Stomach smooth muscle (tissue), 2 donors: ENCODE measurements around the gene CFAP97D1.
A peak's percentile ranks its signal among the peaks of the same experiment; 100 is the strongest.

Source experiments
- H3K27ac ChIP-seq: one replicate; pipeline ENCODE4 v1.7.0; 2013; ENCODE audit warnings: mild to moderate bottlenecking, low read length, inconsistent platforms
- H3K27me3 ChIP-seq, 2 donors: one replicate each; pipeline ENCODE4 v1.7.0; 2013; ENCODE audit warnings: low read length in 2 of 2; ENCODE audit not compliant: insufficient read depth in 2 of 2, control insufficient read depth in 1 of 2
- H3K36me3 ChIP-seq, 2 donors: one replicate each; pipeline ENCODE4 v1.7.0; 2013; ENCODE audit warnings: low read length in 2 of 2; ENCODE audit not compliant: control insufficient read depth in 2 of 2, insufficient read depth in 2 of 2
- H3K4me1 ChIP-seq: one replicate; pipeline ENCODE4 v1.7.0; 2013; ENCODE audit warnings: low read length; ENCODE audit not compliant: control insufficient read depth, insufficient read depth
- H3K4me3 ChIP-seq, 2 donors: one replicate each; pipeline ENCODE4 v1.7.0; 2013; ENCODE audit warnings: low read length in 2 of 2
- H3K9ac ChIP-seq, 2 donors: one replicate each; pipeline ENCODE4 v1.7.0; 2013; ENCODE audit warnings: low read length in 2 of 2, mild to moderate bottlenecking in 1 of 2
- H3K9me3 ChIP-seq, 2 donors: one replicate each; pipeline ENCODE4 v1.7.0; 2013; ENCODE audit warnings: low read length in 2 of 2; ENCODE audit not compliant: control insufficient read depth in 2 of 2
- donor health status: healthy.
- donor health status: Pancreatic carcinoma.

CFAP97D1 gene

DNA sequence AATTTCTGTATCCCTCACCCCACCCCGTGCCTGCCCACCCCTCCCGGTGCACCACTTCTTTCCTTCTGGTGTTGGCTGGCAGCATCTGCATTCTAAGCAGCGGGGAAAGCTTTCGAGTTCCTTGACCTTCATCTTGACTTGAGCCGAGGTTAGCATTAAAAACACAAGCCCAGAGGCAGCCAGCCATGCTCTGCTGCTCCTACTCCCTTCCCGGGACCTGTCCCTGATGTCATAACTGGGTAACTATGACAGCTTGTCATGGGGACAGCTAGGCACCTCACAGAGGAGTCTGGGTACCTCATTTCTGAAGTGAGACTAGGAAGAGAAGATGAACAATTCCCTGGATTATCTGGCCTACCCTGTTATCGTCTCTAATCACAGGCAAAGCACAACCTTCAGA is at the start of gene CFAP97D1:
Gene CFAP97D1 (plus strand): TSS at position 301 of the 400 bp plus-strand sequence. CDS start 28 bp downstream, at position 329.
- H3K4me3 ChIP-seq = peak within 1 kb of the TSS; percentile 58 to 84
- H3K27ac ChIP-seq = peak within 1 kb of the TSS; percentile 58
- H3K27me3 ChIP-seq = no peaks in the 10 kb centered on the region
- peaks cover 24% of the 10 kb centered on the region for H3K4me1 ChIP-seq
- H3K9me3 ChIP-seq = no peaks in the 10 kb centered on the region
- peak within 1 kb of the TSS; percentile 78 to 80 for H3K9ac ChIP-seq
- H3K36me3 ChIP-seq = peaks cover 0 to 2% of the 10 kb centered on the region in 2 donors

DNA sequence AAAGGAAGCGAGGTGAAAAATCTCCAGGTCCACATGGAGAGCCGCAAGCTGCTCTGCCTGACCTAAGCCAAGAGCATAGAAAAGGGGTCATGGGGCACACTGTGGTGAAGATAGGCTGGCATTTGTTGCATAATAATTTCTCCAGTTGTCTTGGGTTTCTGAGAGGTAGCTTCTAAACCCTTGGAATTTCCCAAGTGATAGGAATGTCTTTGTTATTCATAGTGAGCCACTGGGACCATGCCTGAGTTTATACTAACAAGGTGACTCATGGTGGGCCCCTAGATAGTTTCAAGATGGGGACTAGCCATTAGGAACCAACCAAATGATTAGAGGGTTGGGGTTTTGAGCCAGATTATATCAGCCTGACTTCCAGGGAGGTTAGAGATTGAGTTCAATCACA is 47.3 kb upstream of the CFAP97D1 start:
- Histone ChIP-seq H3K4me3 (no peak overlapping the region), H3K9ac (no peak overlapping the region), H3K27ac (no peak overlapping the region), H3K9me3 (no peaks in the 10 kb centered on the region), H3K36me3 (no peaks in the 10 kb centered on the region), H3K4me1 (no peaks in the 10 kb centered on the region), H3K27me3 (no peaks in the 10 kb centered on the region)

DNA sequence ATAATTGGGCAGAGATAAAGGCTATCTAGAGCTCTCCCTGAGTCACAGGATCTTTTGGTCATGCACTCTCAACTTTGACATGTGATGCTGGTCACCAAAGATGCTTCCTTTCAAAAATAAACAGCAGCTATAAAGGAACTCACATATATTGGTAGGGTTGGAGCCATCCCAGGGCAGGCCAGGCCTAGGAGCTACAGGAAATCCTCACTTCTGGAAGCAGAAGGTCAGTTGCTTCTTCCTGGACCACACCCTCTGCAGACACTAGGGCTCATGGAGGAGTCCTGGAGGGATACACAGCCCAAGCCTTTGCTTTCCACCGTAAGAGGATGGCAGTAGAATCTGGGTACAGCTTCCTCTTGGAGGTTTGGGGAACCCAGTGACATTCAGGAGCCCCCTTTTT is 46.3 kb upstream of the CFAP97D1 start:
- H3K27ac ChIP-seq = no peak overlapping the region
- H3K4me3 ChIP-seq = no peak overlapping the region
- no peak overlapping the region for H3K9ac ChIP-seq
- no peaks in the 10 kb centered on the region for H3K9me3 ChIP-seq
- H3K4me1 ChIP-seq = no peaks in the 10 kb centered on the region
- H3K36me3 ChIP-seq = no peaks in the 10 kb centered on the region
- H3K27me3 ChIP-seq = no peaks in the 10 kb centered on the region

DNA sequence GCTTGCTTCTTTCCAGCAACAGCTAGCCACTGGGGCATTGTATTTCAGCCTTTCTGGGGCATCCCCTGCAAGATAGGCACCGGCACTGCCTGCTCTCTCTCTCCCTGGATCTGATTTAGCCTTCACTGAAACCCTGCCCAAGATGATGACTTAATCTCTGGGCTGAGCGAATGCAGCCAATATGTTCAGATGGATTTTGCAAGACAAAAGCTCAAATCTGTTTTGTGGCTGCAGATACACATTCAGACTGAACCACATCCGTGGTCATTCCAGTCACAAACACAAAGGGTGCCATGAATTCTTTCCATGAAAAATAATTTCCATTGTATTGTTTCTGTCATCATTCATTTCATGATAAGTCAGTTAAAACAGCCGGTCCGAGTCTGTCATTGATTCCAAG is 45.9 kb upstream of the CFAP97D1 start:
- Histone ChIP-seq H3K9ac (no peak overlapping the region), H3K27ac (no peak overlapping the region)

DNA sequence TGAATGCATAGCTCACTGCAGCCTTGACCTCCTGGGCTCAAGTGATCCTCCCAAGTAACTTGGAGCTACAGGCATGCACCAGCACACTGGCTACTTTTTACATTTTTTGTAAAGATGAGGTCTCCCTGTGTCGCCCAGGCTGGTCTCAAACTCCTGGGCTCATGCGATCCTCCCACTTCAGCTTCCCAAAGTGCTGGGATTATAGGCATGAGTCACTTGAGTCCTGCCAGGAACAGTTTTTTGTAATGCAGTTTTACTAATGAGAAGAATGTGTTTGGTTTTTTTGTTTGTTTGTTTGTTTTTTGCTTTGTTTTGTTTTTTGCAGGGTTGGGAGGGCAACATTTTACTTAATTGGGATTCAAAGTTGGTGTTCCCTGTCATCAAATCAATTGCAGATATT is 43.8 kb upstream of the CFAP97D1 start:
- Histone ChIP-seq H3K27me3 (peaks cover 0 to 6% of the 10 kb centered on the region in 2 donors), H3K36me3 (no peaks in the 10 kb centered on the region), H3K4me1 (no peaks in the 10 kb centered on the region), H3K4me3 (no peak overlapping the region), H3K9ac (no peak overlapping the region), H3K27ac (no peak overlapping the region), H3K9me3 (no peaks in the 10 kb centered on the region)

More for the DNA sequence above, 45.9 kb upstream of the CFAP97D1 start:
- Histone ChIP-seq H3K36me3 (no peaks in the 10 kb centered on the region), H3K4me1 (no peaks in the 10 kb centered on the region), H3K4me3 (no peak overlapping the region), H3K27me3 (peaks cover 0 to 2% of the 10 kb centered on the region in 2 donors), H3K9me3 (no peaks in the 10 kb centered on the region)

DNA sequence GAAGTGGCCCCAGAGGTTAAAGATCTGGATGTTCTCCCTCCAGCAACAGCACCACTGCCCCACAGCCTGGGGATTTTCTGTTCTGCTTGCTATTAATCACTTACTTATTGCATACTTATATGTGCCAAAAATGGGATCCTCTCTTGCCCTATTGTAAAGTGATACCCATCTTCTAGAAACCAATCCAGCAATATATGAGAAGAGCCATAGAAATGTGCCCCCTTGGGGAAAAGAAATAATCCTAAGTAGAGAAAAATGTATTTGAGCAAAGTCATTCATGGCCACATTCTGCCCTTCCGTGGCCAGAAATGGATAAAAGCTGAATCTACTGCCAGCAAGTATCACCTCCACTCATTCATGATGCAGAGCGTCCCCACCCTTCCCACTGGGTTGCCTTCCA is 42.5 kb upstream of the CFAP97D1 start:
- H3K27me3 ChIP-seq = peaks cover 0 to 6% of the 10 kb centered on the region in 2 donors
- no peaks in the 10 kb centered on the region for H3K9me3 ChIP-seq
- H3K36me3 ChIP-seq = no peaks in the 10 kb centered on the region
- no peaks in the 10 kb centered on the region for H3K4me1 ChIP-seq
- no peak overlapping the region for H3K9ac ChIP-seq
- H3K4me3 ChIP-seq = no peak overlapping the region
- H3K27ac ChIP-seq = no peak overlapping the region

DNA sequence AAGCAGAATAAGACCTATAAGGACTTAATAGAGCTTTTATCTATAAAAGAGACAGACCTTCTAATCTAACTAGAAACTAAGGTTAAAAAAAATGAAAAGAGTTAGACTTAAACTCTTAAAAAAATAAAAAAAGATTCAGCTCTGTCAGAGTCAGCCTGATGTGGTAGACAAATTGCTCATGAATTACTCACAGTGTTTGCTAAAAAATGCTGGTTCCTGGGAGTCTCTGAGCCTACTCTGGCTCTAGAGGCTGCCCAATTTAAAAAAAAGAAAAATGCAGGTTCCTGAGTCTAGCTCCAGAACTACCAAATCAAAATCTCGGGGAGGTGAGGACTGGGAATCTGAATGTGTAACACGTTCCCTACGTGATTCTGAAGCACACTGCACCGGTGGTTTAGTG is 39.7 kb upstream of the CFAP97D1 start:
- no peak overlapping the region for H3K4me3 ChIP-seq
- H3K4me1 ChIP-seq = no peaks in the 10 kb centered on the region
- H3K27me3 ChIP-seq = peaks cover 0 to 9% of the 10 kb centered on the region in 2 donors
- H3K9me3 ChIP-seq = no peaks in the 10 kb centered on the region
- no peaks in the 10 kb centered on the region for H3K36me3 ChIP-seq
- no peak overlapping the region for H3K9ac ChIP-seq
- H3K27ac ChIP-seq = no peak overlapping the region

DNA sequence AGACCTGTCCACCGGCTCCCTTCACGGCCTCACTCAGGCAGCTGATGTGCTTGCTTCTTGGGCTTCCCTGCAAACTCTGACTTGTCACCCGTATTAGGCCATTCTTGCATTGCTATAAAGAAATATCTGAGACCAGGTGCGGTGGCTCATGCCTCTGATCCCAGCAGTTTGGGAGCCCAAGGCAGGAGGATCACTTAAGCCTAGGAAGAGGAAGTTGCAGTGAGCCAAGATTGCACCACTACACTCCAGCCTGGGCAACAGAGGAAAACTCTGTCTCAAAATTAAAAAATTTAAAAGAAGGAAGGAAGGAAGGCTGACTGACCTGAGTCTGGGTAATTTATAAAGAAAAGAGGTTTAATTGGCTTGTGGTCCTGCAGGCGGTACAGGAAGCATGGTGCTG is 38.6 kb upstream of the CFAP97D1 start:
- Histone ChIP-seq H3K9me3 (no peaks in the 10 kb centered on the region), H3K36me3 (no peaks in the 10 kb centered on the region), H3K4me1 (peaks cover 4% of the 10 kb centered on the region), H3K27ac (no peak overlapping the region), H3K9ac (no peak overlapping the region), H3K27me3 (peaks cover 0 to 9% of the 10 kb centered on the region in 2 donors), H3K4me3 (no peak overlapping the region)

DNA sequence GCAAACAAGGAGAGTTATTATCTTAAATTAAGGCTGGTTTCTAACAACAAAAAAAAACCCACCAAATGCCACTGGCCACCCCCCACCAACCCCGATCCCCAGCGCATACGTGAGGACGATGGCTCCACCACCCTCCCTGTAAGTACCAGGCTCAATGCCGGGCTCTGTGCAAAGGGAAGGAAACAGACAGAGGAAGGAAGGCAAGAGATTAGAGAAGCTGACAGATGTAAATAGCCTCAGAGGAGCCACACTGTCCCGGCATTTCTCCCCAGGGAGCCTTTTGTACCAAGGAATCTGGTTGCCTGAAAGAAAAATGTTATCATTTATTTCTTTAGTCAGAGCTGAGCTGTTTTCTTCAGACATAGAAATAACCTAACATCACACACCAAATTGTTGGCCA is 34.7 kb upstream of the CFAP97D1 start:
- Histone ChIP-seq H3K36me3 (no peaks in the 10 kb centered on the region), H3K4me3 (no peak overlapping the region), H3K4me1 (peaks cover 4% of the 10 kb centered on the region), H3K27ac (no peak overlapping the region), H3K27me3 (peaks cover 5 to 14% of the 10 kb centered on the region in 2 donors), H3K9ac (no peak overlapping the region), H3K9me3 (no peaks in the 10 kb centered on the region)

DNA sequence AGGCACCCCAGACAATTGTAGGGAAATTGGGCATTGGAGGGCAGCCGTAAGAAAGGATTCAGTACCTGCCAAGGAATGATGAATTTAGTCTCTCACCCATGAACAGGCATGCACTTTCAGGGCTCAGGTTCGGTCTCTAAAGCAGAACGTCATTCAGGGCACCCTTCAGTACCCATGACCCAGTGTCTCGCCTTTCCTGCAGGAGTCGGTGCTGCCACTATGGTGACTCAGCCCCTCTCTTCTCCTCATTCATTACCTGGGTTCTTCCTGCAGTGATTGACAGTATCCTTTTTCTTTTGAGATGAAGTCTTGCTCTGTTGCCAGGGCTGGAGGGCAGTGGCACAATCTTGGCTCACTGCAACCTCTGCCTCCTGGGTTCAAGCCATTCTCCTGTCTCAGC is 30.1 kb upstream of the CFAP97D1 start:
- Histone ChIP-seq H3K27ac (no peak overlapping the region), H3K4me3 (no peak overlapping the region), H3K9me3 (no peaks in the 10 kb centered on the region), H3K9ac (no peak overlapping the region), H3K4me1 (peaks cover 4% of the 10 kb centered on the region), H3K36me3 (no peaks in the 10 kb centered on the region), H3K27me3 (peaks cover 10 to 18% of the 10 kb centered on the region in 2 donors)

DNA sequence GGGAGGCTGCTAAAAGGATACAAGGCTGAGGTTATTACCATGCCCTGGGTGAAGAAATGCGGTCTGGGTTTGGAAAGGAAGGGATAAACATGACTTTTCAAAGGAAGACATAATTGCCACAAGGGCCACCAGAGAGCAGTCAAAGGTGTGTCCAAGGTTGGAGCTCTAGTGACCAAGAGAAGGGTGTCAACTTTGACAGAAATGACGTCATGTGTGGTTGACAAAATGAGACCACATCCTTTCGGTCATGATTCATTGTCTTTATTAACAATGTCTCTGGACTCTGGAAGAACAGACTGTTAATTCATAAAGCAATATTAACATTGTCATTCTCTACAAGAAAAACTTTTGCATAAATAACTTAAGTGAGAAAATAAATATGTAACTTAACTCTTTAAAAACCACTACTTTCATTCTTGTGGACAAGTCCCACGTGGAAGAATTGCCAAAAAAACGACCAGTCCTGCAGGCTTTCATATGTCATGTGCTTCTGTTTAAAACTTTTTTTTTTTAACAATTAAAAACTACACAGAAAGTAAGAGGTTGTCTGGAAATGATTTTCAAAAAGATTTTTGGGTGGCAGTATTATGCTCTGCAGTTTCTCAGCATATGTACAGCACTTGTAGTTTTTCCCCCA is 26.6 kb upstream of the CFAP97D1 start:
- Histone ChIP-seq H3K4me3 (no peak overlapping the region), H3K27ac (no peak overlapping the region), H3K9ac (no peak overlapping the region), H3K27me3 (peaks cover 35 to 37% of the 10 kb centered on the region in 2 donors), H3K4me1 (peaks cover 6% of the 10 kb centered on the region), H3K36me3 (no peaks in the 10 kb centered on the region), H3K9me3 (no peaks in the 10 kb centered on the region)
